Occipital lobe (tissue), 2 donors: ENCODE data around the gene DPEP3. TPM values are rescaled to one million over a fixed set of nuclear protein-coding genes. Genes with fewer than 3 reads are reported as not detected.
"Not testable (repeated sequence)": the region's sequence is repeated elsewhere in the genome, so short reads cannot be mapped to it uniquely, and the experiment has no call there.

Experiments
- DNase-seq: peaks from one replicate; lab custom pipeline; 2025; lab: John Stamatoyannopoulos, UW
- total RNA-seq: library from RNA; depleted of rRNA; stranded (reverse); fragments of >200 nt; gene quantifications from one replicate; pipeline ENCODE4 v1.2.3, GENCODE V29; 2014

DPEP3 gene
- total RNA-seq, 1 donor from 2014 or later, result not detected

DNA sequence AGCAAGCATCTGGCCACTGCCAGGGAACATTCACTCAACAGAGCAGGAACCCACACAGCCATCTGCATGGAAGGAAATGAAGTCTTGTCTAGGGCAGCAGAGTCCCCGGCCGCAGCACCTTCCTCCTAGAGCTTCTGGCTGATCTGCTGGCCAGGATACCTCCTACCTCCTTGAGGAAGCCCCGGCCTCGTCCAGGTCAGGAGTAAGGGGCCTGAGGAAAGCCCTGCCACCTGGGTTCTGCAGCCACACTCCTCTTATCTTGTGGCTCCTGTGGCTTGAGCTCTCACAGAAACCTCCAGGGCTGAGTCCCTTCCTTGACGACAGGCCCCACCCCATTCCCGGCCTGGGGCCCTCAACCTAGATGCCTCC is 13.7 kb upstream of the DPEP3 start:
- not testable (repeated sequence) for DNase-seq

DNA sequence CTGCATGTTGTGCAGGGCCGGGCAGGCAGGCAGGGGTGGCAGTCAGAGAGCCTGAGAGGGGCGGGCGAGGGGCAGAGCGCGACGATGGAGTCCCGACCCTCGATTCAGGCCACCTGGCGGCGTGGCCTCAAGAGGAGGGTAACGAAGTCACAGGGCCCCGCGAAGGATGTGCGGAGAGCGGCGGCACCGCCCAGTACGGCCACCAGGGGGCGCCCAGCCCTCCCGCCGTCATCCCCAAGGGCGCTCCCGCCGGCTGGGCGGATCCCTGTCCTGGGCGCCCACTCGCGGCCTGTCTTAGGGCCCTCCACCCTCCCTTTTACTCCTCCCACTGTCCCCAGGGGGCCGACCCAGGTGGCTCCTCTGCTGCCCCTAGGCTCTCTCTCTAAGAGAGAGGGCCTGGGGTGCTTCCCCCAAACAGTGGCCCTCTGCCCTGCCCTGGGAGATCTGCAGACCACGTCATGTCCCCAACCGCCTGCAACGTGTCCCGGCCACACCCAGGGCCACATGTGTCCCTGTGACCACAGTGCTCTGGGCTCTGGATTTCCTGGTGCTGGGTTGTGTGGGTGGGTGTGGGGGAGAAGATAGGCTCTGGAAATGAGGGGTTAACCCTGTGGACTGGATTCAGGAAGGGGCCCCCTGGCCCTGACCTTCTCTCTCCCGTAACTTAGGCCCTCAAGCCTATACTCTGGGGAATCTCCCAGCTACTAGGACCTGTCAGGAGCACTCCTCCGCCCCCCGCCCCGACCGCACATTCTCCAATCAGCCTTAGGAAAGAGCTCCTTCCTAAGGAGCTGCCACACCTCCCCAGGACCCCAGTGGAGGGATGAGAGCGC is 13.1 kb upstream of the DPEP3 start:
- DNase-seq, result peak; percentile 28

DNA sequence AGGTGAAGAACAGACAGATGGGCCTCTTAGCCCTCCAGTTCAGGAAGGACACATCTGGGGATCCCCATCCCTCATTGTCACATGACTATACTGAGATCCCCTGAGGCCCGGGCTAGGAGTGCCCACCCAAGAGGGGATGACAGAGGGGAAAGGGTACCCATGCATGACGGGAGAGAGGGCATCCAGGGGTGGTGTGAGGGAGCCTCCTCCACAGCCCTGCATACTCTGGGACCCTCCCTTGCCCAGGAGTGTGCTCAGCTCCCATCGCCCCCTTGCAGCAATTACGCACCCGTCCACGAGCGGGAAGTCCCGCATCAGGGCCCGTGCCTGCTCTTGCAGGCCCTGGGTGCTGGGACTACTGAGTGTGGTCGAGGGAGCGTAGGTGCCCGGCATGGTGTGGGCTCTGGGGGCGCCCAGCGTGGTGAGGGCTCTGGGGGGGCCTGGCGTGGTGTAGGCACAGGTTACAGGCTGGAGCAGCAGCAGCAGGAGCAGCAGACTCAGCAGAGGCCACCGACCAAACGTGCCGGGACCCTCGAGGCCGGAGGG is 12.4 kb upstream of the DPEP3 start:
- no peak for DNase-seq

DNA sequence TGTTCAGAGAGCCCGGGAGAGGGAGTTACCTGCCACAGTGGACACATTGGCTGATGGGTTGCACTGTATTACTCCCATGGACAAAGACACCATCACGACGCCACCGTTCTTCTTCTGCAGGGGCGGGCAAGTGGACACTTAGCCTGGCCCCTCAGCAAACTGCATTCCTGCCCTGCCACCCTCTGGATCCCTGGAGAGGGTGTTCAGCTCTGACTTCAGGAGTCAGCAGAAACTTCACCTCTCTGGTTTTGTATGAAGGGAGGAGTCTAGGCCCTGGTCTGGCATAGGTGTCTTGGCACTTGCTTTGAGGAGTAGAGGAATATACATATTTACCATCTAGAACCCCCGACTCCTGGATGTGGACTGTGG is 9.7 kb upstream of the DPEP3 start:
- DNase-seq, result no peak

DNA sequence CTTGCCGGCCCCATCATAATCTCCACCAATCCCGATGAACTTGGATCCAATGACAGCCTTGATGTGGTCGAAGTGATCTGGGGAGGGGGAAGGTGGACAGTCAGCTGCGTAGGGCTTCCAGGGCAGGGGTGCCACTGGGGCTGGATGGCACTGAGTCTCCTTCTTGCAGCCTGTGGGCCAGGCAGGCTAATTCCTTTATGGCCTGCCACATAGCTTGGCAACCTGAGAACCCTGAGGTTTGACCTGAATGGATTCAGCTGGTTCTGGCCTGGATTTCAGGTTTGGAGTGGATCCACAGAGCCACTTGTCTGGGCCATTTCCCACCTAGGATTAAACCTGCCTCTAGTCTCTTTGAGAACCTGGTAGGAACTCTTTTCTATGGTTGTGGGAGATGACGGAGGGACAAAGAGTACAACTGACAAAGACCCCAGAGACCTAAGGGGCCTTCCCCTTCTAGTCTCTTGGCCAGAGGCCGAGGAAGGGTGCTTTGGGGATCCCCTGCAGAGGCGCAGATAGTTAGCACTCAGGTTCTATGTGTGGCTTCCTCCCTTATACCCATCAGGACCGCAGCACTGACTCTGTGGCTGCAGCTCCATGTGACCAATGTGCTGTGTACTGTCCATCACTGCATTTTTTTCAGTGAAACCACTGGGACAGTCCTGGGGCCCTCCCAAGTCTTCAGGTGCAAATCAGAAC is 9.2 kb upstream of the DPEP3 start:
- DNase-seq, result no peak

DNA sequence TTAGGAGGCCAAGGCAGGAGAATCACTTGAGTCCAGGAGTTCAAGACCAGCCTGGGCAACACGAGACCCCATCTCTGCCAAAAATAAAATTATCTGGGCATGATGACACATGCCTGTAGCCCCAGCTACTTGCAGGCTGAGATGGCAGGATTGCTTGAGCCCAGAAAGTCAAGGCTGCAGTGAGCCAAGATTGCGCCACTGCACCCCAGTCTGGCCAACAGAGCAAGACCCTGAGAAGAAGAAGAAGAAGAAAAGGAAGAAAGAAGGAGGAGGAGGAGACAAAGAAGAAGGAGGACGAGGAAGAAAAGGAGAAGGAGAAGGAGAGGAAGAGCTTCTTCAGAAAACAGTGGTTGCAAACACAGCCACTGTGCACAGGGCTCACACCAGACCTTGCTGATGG is 8.4 kb upstream of the DPEP3 start:
- no peak for DNase-seq

DNA sequence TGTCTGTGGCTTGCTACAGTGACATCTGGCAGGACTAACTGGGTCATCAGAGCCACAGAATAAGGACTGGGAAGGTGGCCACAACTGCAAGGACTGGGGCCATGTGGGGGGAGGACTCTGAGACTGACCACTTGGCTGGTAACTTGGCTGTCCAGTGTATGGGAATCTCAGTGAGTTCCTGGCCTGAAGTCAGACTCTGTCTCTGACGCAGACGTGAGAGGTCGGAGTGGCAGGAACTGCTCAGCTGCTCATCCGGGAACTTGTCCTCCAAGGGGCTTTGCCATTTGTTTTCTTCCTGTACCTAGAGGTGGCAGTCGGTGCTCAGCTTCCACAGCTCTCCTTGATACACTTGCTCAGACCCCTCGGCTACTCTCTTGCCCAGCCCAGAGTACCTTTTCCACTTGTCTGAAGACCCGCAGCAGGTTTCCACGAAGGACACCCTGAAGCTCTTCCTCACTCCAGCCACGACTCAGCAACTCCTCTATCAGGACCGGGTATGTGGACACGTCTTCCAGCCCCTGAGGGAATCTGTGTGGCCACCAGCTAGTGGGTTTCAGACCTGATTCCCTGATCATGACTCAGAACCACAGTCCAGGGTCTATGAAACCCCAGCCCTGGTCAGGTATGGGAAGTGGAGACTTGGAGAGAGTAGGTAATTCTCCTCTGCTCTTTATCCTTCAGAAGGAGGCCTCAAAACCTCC is 7.3 kb upstream of the DPEP3 start:
- DNase-seq, result no peak

DNA sequence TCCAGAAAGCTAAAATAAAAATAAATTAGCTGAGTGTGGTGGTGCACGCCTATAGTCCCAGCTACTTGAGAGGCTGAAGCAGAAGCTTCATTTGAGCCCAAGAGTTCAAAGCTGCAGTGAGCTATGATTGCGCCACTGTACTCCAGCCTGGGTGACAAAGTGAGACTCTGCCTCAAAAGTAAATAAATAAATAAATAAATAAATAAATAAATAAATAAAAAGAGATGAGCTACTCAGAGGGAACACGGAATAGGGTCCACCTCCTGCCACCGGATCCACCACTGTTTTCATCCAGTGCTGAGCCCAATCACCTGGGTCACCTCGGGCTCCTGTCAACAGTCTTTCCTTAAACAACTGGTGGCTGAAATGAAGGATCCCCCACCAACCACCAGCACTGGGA is 6.7 kb upstream of the DPEP3 start:
- no peak for DNase-seq

DNA sequence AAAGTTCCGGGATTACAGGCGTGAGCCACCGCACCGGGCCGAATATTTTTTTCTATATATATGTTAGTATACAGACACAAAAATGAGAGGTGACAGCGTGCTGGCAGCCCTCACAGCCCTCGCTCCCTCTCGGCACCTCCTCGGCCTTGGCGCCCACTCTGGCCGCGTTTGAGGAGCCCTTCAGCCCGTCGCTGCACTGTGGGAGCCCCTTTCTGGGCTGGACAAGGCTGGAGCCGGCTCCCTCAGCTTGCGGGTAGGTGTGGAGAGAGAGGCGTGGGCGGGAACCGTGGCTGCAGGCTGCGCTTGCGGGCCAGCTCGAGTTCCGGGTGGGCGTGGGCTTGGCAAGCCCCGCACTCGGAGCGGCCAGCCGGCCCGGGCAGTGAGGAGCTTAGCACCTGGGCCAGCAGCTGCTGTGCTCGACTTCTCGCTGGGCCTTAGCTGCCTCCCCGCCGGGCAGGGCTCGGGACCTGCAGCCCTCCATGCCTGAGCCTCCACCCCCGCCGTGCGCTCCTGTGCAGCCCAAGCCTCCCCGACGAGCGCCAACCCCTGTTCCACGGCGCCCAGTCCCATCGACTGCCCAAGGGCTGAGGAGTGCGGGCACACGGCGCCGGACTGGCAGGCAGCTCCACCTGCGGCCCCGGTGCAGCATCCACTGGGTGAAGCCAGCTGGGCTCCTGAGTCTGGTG is 1.9 kb upstream of the DPEP3 start:
- DNase-seq, result no peak

DNA sequence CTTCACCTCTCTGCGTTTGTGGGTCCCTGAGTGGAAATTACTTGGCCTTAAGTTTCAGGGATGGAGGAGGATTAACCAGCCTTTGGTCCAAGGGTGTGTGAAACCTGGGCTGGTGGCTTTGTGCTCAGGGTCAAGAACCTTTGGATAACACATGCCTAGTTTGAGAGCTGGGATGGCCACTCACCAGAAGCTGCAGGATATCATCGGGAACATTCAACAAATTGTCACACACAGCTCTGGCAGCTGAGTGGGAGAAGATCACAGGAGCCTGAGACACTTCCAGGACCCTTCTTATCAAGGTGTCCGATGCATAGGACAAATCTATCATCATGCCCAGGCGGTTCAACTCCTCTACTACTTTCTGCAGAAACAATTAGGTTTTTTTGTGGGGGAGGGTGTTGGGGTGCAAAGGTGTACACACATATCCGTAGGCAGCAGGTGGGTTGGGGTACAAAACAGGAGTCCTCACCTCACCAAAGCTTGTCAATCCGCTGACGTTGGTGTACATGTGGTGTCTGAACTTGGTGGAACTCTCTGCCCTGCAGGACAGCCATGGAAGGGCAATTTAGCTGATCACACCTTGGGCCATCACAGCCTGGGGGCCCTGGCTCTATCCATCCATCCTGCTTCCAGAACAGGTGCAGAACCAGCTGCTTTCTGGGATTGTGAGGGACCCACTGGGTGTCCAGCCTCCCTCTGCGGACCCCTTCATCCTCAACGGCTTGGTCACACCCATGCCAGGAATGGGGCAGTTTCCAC is 2.7 kb downstream of the DPEP3 start:
- no peak for DNase-seq

DNA sequence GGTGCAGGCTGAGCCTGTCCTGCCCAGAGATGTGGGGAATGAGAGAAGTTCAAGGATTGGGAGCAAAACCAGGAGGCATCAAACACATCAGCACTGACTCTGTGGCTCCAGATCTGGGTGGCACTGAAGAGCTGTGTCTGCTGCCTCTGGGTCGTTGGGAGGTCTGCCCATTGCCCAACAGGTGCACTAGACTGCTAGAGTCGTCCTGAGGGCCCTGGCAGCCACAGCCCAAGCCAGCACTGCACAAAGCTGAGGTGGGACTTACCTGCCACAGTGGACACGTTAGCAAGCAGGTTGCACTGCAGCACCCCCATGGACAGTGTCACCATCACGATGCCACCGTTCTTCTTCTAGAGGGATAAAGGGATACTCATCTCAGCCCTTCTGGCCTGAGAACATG is 3.3 kb downstream of the DPEP3 start:
- DNase-seq, result no peak

DNA sequence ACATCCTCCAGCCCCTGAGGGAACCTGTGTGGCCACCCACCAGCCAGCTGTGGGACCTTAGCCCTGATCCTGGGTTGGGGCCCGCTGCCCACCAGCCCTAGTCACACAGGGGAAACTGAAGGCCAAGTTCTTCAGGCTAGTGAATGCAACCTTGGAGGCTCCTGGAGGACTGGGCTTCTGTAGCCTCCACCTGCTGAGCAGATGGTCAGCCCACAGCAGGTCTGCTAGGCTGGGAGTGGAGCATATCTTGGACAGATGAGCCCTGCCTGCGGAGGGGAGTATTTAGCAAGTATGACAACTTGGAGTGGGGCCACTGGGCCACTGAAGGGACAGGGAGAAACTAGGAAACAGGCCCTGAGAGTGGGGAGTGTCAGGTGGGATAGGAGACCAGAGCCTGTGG is 4.1 kb downstream of the DPEP3 start:
- no peak for DNase-seq

DNA sequence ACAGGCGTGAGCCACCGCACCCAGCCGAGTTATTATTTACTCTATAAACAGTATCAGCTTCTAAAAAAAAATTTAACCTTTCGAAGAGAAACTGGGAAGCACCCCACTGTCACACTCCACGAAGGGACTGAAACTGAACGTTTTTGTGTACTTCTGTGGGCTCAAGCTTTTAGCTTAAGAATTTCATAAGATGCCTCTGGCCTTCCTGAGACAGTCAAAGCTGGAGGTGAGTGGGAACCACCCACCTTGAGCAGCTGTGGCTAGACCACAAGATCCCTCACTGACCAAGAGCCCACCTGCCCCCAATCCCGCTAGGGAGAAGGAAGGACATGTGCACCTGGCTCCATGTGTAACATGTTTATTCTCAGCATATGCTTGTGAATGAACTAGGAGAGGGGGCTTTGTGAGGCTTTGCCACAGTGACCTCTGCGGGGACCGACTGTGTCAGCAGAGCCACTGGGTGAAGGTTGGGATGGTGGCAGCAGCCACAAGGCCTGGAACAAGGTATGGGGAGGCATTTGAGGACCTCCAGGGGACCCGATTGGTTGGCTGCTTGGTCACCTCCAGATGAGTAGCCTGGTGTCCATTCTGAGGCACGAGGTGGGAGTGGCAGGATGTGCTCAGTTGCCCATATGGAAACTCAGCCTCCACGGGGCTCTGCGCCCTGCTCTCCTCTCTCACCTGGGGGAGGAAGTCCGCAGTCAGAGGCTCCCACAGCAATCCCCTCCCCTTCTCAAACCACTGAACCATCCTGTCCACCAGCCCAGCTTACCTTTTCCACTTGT is 4.8 kb downstream of the DPEP3 start:
- DNase-seq, result no peak

DNA sequence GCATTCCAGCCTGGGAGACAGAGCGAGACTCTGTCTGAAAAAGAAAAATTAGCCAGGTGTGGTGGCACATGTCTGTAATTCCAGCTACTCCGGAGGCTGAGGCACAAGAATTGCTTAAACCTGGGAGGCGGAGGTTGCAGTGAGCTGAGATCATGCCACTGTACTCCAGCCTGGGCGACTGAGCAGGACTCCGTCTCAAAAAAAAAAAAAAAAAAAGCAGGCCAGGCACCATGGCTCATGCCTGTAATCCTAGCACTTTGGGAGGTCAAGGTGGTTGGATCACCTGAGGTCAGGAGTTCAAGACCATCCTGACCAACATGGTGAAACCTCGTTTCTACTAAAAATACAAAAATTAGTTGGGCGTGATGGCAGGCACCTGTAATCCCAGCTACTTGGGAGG is 8.0 kb downstream of the DPEP3 start:
- DNase-seq, result not testable (repeated sequence)

DNA sequence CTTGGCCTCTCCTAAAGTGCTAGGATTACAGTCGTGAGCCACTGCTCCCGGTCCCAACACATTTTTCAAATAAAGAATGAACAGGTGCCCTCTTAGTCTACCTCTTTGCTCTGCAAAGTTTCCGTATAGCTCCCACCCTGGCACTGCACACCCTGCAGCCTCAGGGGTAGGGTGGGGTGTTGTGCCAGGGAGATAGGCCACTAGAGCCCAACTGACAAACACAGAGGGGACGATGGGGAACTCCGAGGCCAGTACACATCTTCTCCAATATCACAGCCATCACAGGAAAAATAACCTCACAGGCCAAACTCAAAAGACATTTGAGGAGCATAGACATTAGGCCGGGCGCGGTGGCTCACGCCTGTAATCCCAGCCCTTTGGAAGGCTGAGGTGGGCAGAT is 9.2 kb downstream of the DPEP3 start:
- no peak for DNase-seq

DNA sequence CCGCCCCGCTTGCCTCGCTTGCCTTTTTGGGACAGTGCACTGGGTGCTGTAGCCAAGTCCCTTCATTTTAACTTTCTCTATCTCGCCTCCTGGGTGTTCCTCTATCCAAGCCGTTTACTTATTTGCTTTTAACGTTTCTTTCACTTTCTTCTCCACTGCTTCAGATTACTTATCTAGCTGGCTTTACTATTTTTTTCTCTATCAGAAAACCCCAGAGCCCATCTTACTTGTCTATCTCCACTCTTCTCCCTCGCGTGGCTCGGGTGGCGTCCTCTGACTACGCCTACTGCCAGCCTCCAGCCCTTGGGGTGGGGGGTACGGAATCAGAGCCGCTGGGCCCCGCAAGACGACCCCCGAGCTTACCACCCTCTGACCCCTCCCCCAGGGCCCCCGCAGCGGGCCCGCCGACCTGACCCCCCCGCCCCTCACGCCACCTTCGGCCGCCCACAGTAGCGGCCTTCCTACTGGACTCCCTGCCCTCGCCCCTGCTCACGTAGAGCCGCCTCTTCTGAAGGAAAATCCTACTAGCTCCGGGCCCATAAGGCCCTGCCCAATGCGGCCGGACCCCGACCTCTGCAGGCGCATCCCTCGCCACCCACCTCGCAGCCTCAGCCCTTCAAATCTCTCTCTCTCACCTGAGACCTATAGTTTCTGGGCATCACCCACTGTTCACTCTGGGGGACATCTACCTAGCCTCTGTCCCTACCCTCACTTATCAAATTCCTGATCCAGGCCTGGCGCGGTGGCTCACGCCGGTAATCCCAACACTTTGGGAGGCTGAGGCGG is 10.9 kb downstream of the DPEP3 start:
- no peak for DNase-seq

DNA sequence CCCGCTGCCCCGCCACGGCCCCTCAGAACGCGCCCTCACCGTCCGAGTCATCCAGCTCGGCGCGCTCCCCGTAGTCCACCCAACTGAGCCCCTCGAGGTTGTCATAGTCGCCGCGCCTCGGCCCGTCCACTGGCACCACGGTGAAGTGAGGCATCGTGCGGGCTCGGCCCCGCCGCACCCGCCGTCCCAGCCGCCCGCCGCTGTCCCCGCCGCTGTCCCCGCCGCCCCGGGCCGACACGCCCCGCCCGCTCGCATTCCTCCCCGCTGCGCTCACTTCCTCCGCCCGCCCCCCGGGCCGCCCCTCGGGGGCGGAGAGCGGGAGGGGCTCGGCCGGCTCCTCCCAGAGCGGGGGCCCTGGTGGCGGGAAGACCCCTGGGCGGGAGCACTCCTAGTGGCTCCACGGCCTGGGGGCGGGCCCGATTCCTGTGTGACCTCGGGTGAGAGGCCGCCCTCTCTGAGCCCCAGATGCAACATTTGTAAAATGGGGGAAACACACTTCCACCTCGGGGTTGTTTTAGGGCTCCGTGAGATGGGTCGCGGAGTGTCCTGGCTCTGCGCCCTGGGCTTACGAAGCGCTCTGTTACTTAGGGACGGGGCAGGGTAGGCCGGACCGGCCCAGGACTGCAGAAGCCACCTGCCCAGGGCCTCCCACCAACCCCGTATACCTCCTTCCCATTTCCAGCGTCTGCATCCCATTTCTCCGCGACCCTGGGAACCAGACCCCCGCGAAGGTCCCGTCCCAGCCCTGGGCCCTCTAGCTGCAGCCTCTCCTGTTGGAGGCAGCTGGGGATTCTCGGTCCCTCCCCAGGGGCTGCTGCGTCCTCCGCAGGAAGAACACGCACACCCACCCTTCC is 11.7 kb downstream of the DPEP3 start, which contains the start of gene SLC12A4:
TSS of gene SLC12A4 (minus strand) at position 238 of the 854 bp plus-strand sequence. CDS start at position 154, 84 bp downstream.
- peak; percentile 26 for DNase-seq

DNA sequence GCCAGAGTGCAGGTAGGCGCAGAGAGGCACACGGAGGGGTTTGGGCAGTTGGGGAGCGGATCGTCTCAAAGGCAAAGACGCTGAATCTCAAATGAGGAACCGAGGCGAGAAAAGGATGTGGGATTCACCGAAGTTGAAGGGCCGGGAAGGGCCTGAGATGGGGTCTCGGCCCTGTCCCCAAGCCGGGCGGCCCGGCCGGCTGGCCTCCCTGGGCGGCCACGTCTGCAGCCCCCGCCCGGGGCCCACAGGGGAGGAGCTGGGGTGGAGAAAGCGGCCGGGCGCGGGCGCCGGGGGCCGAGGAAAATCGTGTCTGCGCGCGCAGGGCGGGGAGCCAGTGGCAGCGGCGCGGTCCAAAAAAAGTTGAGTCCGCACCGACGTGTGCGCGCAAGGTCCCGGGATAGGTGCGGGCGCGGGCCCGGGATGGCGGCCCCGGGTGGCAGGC is 12.3 kb downstream of the DPEP3 start:
- no peak for DNase-seq
